Stimulated activated naive CD4-positive, alpha-beta T cell treated with Interleukin-2 at 50 U/mL for 16 hours (primary cell): ENCODE measurements around the gene RALGAPB.
"Not testable (repeated sequence)": the region's sequence is repeated elsewhere in the genome, so short reads cannot be mapped to it uniquely, and the experiment has no call there.

ENCODE experiments used
- DNase-seq: peaks from one replicate; lab custom pipeline; 2025; lab: John Stamatoyannopoulos, UW

RALGAPB gene

GRCh38 chr20:38585404-38586180 is 112.9 kb downstream of the RALGAPB start:
- no peak for DNase-seq

GRCh38 chr20:38586181-38586525 is 113.5 kb downstream of the RALGAPB start:
- no peak for DNase-seq

- no peak for DNase-seq
Measured at GRCh38 chr20:38588303-38588702, 115.7 kb downstream of the RALGAPB start.

GRCh38 chr20:38589351-38589750 is 116.7 kb downstream of the RALGAPB start:
- DNase-seq, result no peak

GRCh38 chr20:38589967-38590675 is 117.5 kb downstream of the RALGAPB start:
- DNase-seq, result no peak

- no peak for DNase-seq
Measured at GRCh38 chr20:38590676-38591473, 118.2 kb downstream of the RALGAPB start.

- no peak for DNase-seq
Measured at GRCh38 chr20:38591474-38592410, 119.1 kb downstream of the RALGAPB start.

- DNase-seq, result not testable (repeated sequence)
Measured at GRCh38 chr20:38592411-38592790, 119.8 kb downstream of the RALGAPB start.

GRCh38 chr20:38594281-38594680 is 121.6 kb downstream of the RALGAPB start:
- DNase-seq, result not testable (repeated sequence)

- not testable (repeated sequence) for DNase-seq
Measured at GRCh38 chr20:38595886-38596285, 123.2 kb downstream of the RALGAPB start.

- DNase-seq, result no peak
Measured at GRCh38 chr20:38599410-38599882, 126.8 kb downstream of the RALGAPB start.

- no peak for DNase-seq
Measured at GRCh38 chr20:38600057-38600456, 127.4 kb downstream of the RALGAPB start.

GRCh38 chr20:38601216-38602184 is 128.9 kb downstream of the RALGAPB start, which contains the start of gene ARHGAP40:
ARHGAP40 (plus strand) TSS chr20:38601809.
- no peak for DNase-seq

- DNase-seq, result no peak
Measured at GRCh38 chr20:38602185-38602581, 129.5 kb downstream of the RALGAPB start.

- DNase-seq, result no peak
Measured at GRCh38 chr20:38603286-38603685, 130.6 kb downstream of the RALGAPB start.

GRCh38 chr20:38604873-38605303 is 132.2 kb downstream of the RALGAPB start:
- no peak for DNase-seq

- DNase-seq, result no peak
Measured at GRCh38 chr20:38607351-38607750, 134.7 kb downstream of the RALGAPB start.

GRCh38 chr20:38608188-38608587 is 135.5 kb downstream of the RALGAPB start:
- DNase-seq, result no peak

GRCh38 chr20:38609815-38610214 is 137.2 kb downstream of the RALGAPB start:
- no peak for DNase-seq

- no peak for DNase-seq
Measured at GRCh38 chr20:38610521-38610920, 137.9 kb downstream of the RALGAPB start.
